Neural cell (in vitro differentiated cells): ENCODE data around the gene ARID3B. TPM values are rescaled to one million over a fixed set of nuclear protein-coding genes. Genes with fewer than 3 reads are reported as not detected.

Source experiments
- H2AFZ ChIP-seq: fragments of 200-600, 300-800 bp; sonication (generic), shearing (Covaris generic); 2 replicates; pipeline ENCODE4 v1.6.0; 2014; ENCODE audit warnings: low read depth, mild to moderate bottlenecking, antibody characterized with exemption, low read length, moderate library complexity
- H3F3A ChIP-seq: fragments of 200-600 bp; shearing (Covaris generic); 2 replicates; pipeline ENCODE4 v1.6.1; 2016; ENCODE audit warnings: mild to moderate bottlenecking, moderate library complexity, mixed read lengths, antibody characterized with exemption, low read length; ENCODE audit not compliant: insufficient read depth, poor library complexity, severe bottlenecking
- H3K27ac ChIP-seq: fragments of 200-600, 300-800 bp; sonication (generic), shearing (Covaris generic); 2 replicates; pipeline ENCODE4 v1.5.1; 2014; ENCODE audit warnings: mild to moderate bottlenecking, low read length, moderate library complexity
- H3K27me3 ChIP-seq: fragments of 300-800, 200-600 bp; sonication (generic), shearing (Covaris generic); 2 replicates; pipeline ENCODE4 v1.6.0; 2014; ENCODE audit warnings: mild to moderate bottlenecking, low read depth, low read length, moderate library complexity; ENCODE audit not compliant: insufficient read depth
- H3K36me3 ChIP-seq: fragments of 300-800, 200-600 bp; sonication (generic), shearing (Covaris generic); 2 replicates; pipeline ENCODE4 v1.5.1; 2014; ENCODE audit warnings: mild to moderate bottlenecking, antibody characterized with exemption, low read length, moderate library complexity; ENCODE audit not compliant: insufficient read depth
- H3K4me2 ChIP-seq: fragments of 300-800, 200-600 bp; sonication (generic), shearing (Covaris generic); 2 replicates; pipeline ENCODE4 v1.6.0; 2014; ENCODE audit warnings: mild to moderate bottlenecking, low read length
- H3K4me3 ChIP-seq: fragments of 300-800, 200-600 bp; sonication (generic), shearing (Covaris generic); 2 replicates; pipeline ENCODE4 v1.5.1; 2014; ENCODE audit warnings: mild to moderate bottlenecking, low read length, moderate library complexity
- H3K79me2 ChIP-seq: fragments of 200-600 bp; shearing (Covaris generic); replicated peaks from 2 replicates; pipeline ENCODE4 v1.6.0; 2014; ENCODE audit warnings: mild to moderate bottlenecking, low read length, moderate library complexity; ENCODE audit not compliant: insufficient read depth
- H3K9ac ChIP-seq: fragments of 300-800, 200-600 bp; sonication (generic), shearing (Covaris generic); 2 replicates; pipeline ENCODE4 v1.6.1; 2016; ENCODE audit warnings: mild to moderate bottlenecking, low read length, mixed read lengths
- H3K9me2 ChIP-seq: fragments of 200-600 bp; shearing (Covaris generic); 2 replicates; pipeline ENCODE4 v1.6.1; 2016; ENCODE audit warnings: mild to moderate bottlenecking, low read length, mixed read lengths; ENCODE audit not compliant: insufficient read depth
- H3K9me3 ChIP-seq: fragments of 200-600, 300-800 bp; sonication (generic), shearing (Covaris generic); 2 replicates; pipeline ENCODE4 v1.6.1; 2016; ENCODE audit warnings: mild to moderate bottlenecking, mixed run types, low read length, moderate library complexity, mixed read lengths
- H4K20me1 ChIP-seq: fragments of 200-600 bp; shearing (Covaris generic); 2 replicates; pipeline ENCODE4 v1.6.1; 2016; ENCODE audit warnings: mild to moderate bottlenecking, mixed run types; ENCODE audit not compliant: insufficient read depth
- EP300 ChIP-seq: fragments of 450-650 bp; conservative IDR thresholded peaks from 2 replicates; pipeline ENCODE4 v1.6.1; 2014; ENCODE audit warnings: antibody characterized with exemption, mild to moderate bottlenecking, moderate library complexity; ENCODE audit not compliant: poor library complexity, severe bottlenecking
- EZH2 ChIP-seq: fragments of 200-600, 300-800 bp; shearing (Covaris generic), sonication (generic); IDR thresholded peaks from 2 replicates; pipeline ENCODE4 v1.6.1; 2014; ENCODE audit warnings: antibody characterized with exemption, low read length, borderline replicate concordance, mild to moderate bottlenecking; ENCODE audit not compliant: insufficient read depth, poor library complexity, severe bottlenecking
- MXI1 ChIP-seq: fragments of 450-650 bp; conservative IDR thresholded peaks from 2 replicates; pipeline ENCODE4 v1.6.1; 2014; ENCODE audit warnings: antibody characterized with exemption, mild to moderate bottlenecking; ENCODE audit not compliant: poor library complexity, severe bottlenecking
- POLR2AphosphoS5 ChIP-seq: IDR thresholded peaks from 2 replicates; pipeline ENCODE4 v1.6.1; 2012
- RAD21 ChIP-seq: fragments of 450-650 bp; conservative IDR thresholded peaks from 2 replicates; pipeline ENCODE4 v1.6.1; 2014; ENCODE audit warnings: antibody characterized with exemption, mild to moderate bottlenecking, moderate library complexity
- SMC3 ChIP-seq: fragments of 450-650 bp; conservative IDR thresholded peaks from 2 replicates; pipeline ENCODE4 v1.6.1; 2014; ENCODE audit warnings: antibody characterized with exemption, mild to moderate bottlenecking, moderate library complexity; ENCODE audit not compliant: poor library complexity
- TAF1 ChIP-seq: IDR thresholded peaks from 2 replicates; pipeline ENCODE4 v1.6.1; 2012; ENCODE audit warnings: low read depth
- polyA plus RNA-seq: library from polyadenylated mRNA; depleted of rRNA; stranded (reverse); fragments of >200 nt; gene quantifications from 2 replicates; pipeline ENCODE4 v1.2.3, GENCODE V29; 2014
- TF ChIP-seq, protein P1 (sequence below): fragments of 450-650 bp; IDR thresholded peaks from 2 replicates; pipeline ENCODE4 v1.5.1; 2014; ENCODE audit warnings: antibody characterized with exemption, mild to moderate bottlenecking, moderate library complexity; ENCODE audit not compliant: poor library complexity, severe bottlenecking
- TF ChIP-seq, protein P2 (sequence below): IDR thresholded peaks from 2 replicates; pipeline ENCODE4 v1.6.1; 2012; ENCODE audit warnings: borderline replicate concordance

Gene ARID3B
- polyA plus RNA-seq, 1 donor from 2014 or later = 11.2 TPM

DNA sequence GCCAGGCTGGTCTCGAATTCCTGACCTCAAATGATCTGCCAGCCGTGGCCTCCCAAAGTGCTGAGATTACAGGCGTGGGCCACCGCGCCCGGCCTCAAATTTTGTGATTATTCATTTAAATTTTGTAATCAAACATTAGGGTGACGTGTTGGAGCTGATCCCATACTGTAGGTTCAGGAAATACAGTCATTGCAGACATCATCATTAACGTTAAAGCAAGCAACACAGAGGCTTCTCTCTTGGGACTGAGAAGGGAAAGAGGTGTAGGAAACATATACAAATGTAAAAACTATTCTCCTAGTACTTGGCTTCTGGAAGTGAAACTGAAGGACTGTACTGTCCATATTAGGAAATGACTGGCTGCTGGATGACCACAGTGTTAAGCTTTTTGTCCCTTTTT lies 11.1 kb upstream of the ARID3B start:
- no peak overlapping the region for H3K27ac ChIP-seq
- no peak overlapping the region for H2AFZ ChIP-seq
- H4K20me1 ChIP-seq = no peaks in the 10 kb centered on the region
- H3K9me2 ChIP-seq = no peaks in the 10 kb centered on the region
- H3K36me3 ChIP-seq = no peaks in the 10 kb centered on the region
- no peak overlapping the region for H3K4me3 ChIP-seq
- TF ChIP-seq, protein P1, sequence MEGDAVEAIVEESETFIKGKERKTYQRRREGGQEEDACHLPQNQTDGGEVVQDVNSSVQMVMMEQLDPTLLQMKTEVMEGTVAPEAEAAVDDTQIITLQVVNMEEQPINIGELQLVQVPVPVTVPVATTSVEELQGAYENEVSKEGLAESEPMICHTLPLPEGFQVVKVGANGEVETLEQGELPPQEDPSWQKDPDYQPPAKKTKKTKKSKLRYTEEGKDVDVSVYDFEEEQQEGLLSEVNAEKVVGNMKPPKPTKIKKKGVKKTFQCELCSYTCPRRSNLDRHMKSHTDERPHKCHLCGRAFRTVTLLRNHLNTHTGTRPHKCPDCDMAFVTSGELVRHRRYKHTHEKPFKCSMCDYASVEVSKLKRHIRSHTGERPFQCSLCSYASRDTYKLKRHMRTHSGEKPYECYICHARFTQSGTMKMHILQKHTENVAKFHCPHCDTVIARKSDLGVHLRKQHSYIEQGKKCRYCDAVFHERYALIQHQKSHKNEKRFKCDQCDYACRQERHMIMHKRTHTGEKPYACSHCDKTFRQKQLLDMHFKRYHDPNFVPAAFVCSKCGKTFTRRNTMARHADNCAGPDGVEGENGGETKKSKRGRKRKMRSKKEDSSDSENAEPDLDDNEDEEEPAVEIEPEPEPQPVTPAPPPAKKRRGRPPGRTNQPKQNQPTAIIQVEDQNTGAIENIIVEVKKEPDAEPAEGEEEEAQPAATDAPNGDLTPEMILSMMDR = no peak
- TF ChIP-seq SMC3 (no peak), POLR2AphosphoS5 (no peak), TAF1 (no peak), EZH2 (no peak), MXI1 (no peak), EP300 (no peak), RAD21 (no peak)
- TF ChIP-seq, protein P2, sequence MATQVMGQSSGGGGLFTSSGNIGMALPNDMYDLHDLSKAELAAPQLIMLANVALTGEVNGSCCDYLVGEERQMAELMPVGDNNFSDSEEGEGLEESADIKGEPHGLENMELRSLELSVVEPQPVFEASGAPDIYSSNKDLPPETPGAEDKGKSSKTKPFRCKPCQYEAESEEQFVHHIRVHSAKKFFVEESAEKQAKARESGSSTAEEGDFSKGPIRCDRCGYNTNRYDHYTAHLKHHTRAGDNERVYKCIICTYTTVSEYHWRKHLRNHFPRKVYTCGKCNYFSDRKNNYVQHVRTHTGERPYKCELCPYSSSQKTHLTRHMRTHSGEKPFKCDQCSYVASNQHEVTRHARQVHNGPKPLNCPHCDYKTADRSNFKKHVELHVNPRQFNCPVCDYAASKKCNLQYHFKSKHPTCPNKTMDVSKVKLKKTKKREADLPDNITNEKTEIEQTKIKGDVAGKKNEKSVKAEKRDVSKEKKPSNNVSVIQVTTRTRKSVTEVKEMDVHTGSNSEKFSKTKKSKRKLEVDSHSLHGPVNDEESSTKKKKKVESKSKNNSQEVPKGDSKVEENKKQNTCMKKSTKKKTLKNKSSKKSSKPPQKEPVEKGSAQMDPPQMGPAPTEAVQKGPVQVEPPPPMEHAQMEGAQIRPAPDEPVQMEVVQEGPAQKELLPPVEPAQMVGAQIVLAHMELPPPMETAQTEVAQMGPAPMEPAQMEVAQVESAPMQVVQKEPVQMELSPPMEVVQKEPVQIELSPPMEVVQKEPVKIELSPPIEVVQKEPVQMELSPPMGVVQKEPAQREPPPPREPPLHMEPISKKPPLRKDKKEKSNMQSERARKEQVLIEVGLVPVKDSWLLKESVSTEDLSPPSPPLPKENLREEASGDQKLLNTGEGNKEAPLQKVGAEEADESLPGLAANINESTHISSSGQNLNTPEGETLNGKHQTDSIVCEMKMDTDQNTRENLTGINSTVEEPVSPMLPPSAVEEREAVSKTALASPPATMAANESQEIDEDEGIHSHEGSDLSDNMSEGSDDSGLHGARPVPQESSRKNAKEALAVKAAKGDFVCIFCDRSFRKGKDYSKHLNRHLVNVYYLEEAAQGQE = no peak
- H3K9ac ChIP-seq = no peak overlapping the region
- no peak overlapping the region for H3K4me2 ChIP-seq
- no peaks in the 10 kb centered on the region for H3K9me3 ChIP-seq
- H3K27me3 ChIP-seq = no peaks in the 10 kb centered on the region
- no peaks in the 10 kb centered on the region for H3K79me2 ChIP-seq
- H3F3A ChIP-seq = no peaks in the 10 kb centered on the region

DNA sequence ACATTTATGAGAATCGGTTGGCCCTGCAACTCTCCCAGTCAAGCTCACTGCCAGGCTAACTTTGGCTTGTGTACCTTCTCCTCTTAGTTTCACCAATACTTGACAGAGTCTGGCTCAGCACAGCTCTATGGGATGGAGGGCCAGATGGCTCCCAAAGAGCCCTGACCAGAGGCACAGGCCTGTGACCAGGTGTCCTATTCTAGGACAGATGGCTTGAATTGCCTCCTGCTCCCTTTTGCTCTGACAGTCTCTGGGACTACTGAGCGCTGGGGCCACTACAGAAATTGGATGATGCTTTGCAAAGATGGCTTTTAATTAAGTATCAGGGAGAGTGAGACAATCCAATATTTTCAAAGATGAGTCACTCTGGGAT lies 10.3 kb upstream of the ARID3B start:
- Histone ChIP-seq H3K9ac (no peak overlapping the region), H3K4me3 (no peak overlapping the region), H2AFZ (no peak overlapping the region), H3K79me2 (no peaks in the 10 kb centered on the region), H3K4me2 (no peak overlapping the region), H3K27me3 (no peaks in the 10 kb centered on the region), H3K27ac (no peak overlapping the region), H3K9me3 (no peaks in the 10 kb centered on the region), H3K9me2 (no peaks in the 10 kb centered on the region), H3K36me3 (no peaks in the 10 kb centered on the region), H3F3A (no peaks in the 10 kb centered on the region), H4K20me1 (no peaks in the 10 kb centered on the region)
- TF ChIP-seq EZH2 (no peak), RAD21 (no peak), POLR2AphosphoS5 (no peak), TAF1 (no peak), EP300 (no peak), MXI1 (no peak), SMC3 (no peak)
- TF ChIP-seq, protein P2 = no peak
- TF ChIP-seq, protein P1 = no peak
